Keratinocyte (primary cell): ENCODE measurements around the gene IGSF9. TPM values are rescaled to one million over a fixed set of nuclear protein-coding genes. Genes with fewer than 3 reads are reported as not detected.

Experiments
- DNase-seq: peaks from one replicate; pipeline ENCODE4 v3.0.0-alpha.2; 2011; ENCODE audit warnings: low read depth, missing footprints, low spot score
- FAIRE-seq: peaks from 2 replicates; lab custom pipeline; 2011; peaks lifted over from hg19 to GRCh38; lab: Jason Lieb, UNC
- H2AFZ ChIP-seq: 2 replicates; pipeline ENCODE4 v1.6.0; 2012; ENCODE audit warnings: low read length, control low read depth, inconsistent platforms; ENCODE audit not compliant: control insufficient read depth
- H3K27ac ChIP-seq: 2 replicates; pipeline ENCODE4 v1.5.1; 2011; ENCODE audit warnings: low read length; ENCODE audit not compliant: control insufficient read depth, insufficient read depth
- H3K27me3 ChIP-seq: 3 replicates; pipeline ENCODE4 v1.6.0; 2011; ENCODE audit warnings: low read length; ENCODE audit not compliant: control insufficient read depth, insufficient read depth; ENCODE audit errors: extremely low read depth
- H3K36me3 ChIP-seq, 2 experiments: 2 replicates in 1 of 2; 3 replicates in 1 of 2; pipeline ENCODE4 v1.5.1; 2011; ENCODE audit warnings: low read length in 2 of 2, mild to moderate bottlenecking in 1 of 2; ENCODE audit not compliant: control insufficient read depth in 2 of 2, insufficient read depth in 2 of 2; ENCODE audit errors: extremely low read depth in 1 of 2
- H3K4me1 ChIP-seq: 3 replicates; pipeline ENCODE4 v1.5.1; 2011; ENCODE audit warnings: low read length; ENCODE audit not compliant: control insufficient read depth, insufficient read depth; ENCODE audit errors: extremely low read depth
- H3K4me2 ChIP-seq: 3 replicates; pipeline ENCODE4 v1.6.0; 2011; ENCODE audit warnings: low read depth, low read length; ENCODE audit not compliant: control insufficient read depth, insufficient read depth; ENCODE audit errors: extremely low read depth
- H3K4me3 ChIP-seq, 3 experiments: fragments of 200-600 bp in 1 of 3; sonication (generic) in 1 of 3; 2 replicates in 2 of 3; 3 replicates in 1 of 3; pipeline ENCODE4 v1.5.1; 2011 to 2016; ENCODE audit warnings: low read length in 3 of 3, mild to moderate bottlenecking in 3 of 3, control low read depth in 2 of 3, inconsistent platforms in 1 of 3, low read depth in 1 of 3, mixed read lengths in 1 of 3, mixed run types in 1 of 3, moderate library complexity in 1 of 3; ENCODE audit not compliant: control insufficient read depth in 2 of 3, insufficient read depth in 2 of 3; ENCODE audit errors: extremely low read depth in 1 of 3
- H3K79me2 ChIP-seq: 2 replicates; pipeline ENCODE4 v1.6.0; 2012; ENCODE audit warnings: low read length; ENCODE audit not compliant: control insufficient read depth, insufficient read depth
- H3K9ac ChIP-seq: 3 replicates; pipeline ENCODE4 v1.6.0; 2011; ENCODE audit warnings: low read length; ENCODE audit not compliant: control insufficient read depth, insufficient read depth; ENCODE audit errors: extremely low read depth
- H3K9me1 ChIP-seq: 3 replicates; pipeline ENCODE4 v1.6.0; 2011; ENCODE audit warnings: low read length; ENCODE audit not compliant: control insufficient read depth, insufficient read depth; ENCODE audit errors: extremely low read depth
- H3K9me3 ChIP-seq: 2 replicates; pipeline ENCODE4 v1.5.1; 2012; ENCODE audit warnings: low read depth, low read length; ENCODE audit not compliant: control insufficient read depth
- H4K20me1 ChIP-seq: 3 replicates; pipeline ENCODE4 v1.6.0; 2011; ENCODE audit warnings: low read length; ENCODE audit not compliant: control insufficient read depth, insufficient read depth; ENCODE audit errors: extremely low read depth
- EZH2 ChIP-seq: IDR thresholded peaks from one replicate; pipeline ENCODE4 v1.6.1; 2012; ENCODE audit warnings: inconsistent platforms, mild to moderate bottlenecking, low read length, moderate library complexity
- dilution Hi-C: fragments of 300-500 bp; cut with MboI; formaldehyde crosslinking; loops from one replicate; pipeline ENCODE4 v1.7.0; 2020; ENCODE audit warnings: low sequenced_read_pairs; ENCODE audit not compliant: extremely low pct_ligation_motif_present
- polyA plus RNA-seq, 5 experiments: library from polyadenylated mRNA; depleted of rRNA in 3 of 5; stranded (reverse) in 3 of 5; stranded (forward) in 1 of 5; unstranded in 1 of 5; fragments of >200 nt; gene quantifications; 1 replicate in 1 of 5; 2 replicates in 3 of 5; 3 replicates in 1 of 5; pipeline versions ENCODE4 v1.2.1 to v1.2.3, GENCODE V29; 2011 to 2012; ENCODE audit warnings: missing spikeins in 2 of 5, low read depth in 1 of 5, low replicate concordance in 1 of 5
- TF ChIP-seq, protein P1 (sequence below), 3 experiments: IDR thresholded peaks in 1 of 3; conservative IDR thresholded peaks in 1 of 3; optimal IDR thresholded peaks in 1 of 3; 2 replicates in 2 of 3; 3 replicates in 1 of 3; pipeline versions ENCODE3 to v1.5.1; 2011; ENCODE audit warnings: low read length in 3 of 3, mild to moderate bottlenecking in 3 of 3, moderate library complexity in 2 of 3, control low read depth in 1 of 3, inconsistent platforms in 1 of 3; ENCODE audit not compliant: insufficient read depth in 2 of 3; ENCODE audit errors: extremely low read depth in 1 of 3

Gene IGSF9
- polyA plus RNA-seq, 1 donor (not counting 4 experiments of a cell fraction or from before 2014, with no cell fraction given): 4.2 TPM

DNA sequence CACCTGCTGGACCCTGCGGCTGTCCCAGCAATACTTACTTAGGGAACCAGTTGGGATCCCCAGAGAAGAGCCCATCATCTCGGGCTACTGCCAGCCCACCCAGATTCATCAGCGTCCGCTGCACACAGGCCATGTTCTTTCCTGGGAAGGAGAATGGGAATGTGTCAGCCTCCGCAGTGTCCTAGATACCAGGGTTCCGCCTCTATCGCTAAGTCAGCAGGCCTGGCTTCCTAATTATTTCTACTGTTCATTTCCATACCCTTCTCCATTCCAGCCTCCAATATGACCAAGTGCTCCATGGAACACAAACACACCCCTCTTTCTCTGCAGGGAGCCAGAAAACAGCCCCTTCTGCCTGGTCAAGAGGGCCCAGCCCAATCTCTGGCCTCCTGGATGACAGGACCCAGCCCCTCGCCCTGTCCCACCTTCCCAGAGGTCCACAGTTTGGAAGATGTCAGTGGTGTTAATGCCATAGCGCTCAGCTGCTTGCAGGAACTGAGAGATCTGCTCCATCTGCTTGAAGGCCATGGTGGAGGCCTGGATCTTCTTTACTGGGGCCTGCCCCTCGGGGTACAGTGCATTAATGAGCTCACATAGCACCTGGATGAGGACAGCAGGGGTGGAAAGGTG lies 26.1 kb downstream of the IGSF9 start:
- Histone ChIP-seq H2AFZ (no peak overlapping the region), H3K27ac (no peak overlapping the region)

DNA sequence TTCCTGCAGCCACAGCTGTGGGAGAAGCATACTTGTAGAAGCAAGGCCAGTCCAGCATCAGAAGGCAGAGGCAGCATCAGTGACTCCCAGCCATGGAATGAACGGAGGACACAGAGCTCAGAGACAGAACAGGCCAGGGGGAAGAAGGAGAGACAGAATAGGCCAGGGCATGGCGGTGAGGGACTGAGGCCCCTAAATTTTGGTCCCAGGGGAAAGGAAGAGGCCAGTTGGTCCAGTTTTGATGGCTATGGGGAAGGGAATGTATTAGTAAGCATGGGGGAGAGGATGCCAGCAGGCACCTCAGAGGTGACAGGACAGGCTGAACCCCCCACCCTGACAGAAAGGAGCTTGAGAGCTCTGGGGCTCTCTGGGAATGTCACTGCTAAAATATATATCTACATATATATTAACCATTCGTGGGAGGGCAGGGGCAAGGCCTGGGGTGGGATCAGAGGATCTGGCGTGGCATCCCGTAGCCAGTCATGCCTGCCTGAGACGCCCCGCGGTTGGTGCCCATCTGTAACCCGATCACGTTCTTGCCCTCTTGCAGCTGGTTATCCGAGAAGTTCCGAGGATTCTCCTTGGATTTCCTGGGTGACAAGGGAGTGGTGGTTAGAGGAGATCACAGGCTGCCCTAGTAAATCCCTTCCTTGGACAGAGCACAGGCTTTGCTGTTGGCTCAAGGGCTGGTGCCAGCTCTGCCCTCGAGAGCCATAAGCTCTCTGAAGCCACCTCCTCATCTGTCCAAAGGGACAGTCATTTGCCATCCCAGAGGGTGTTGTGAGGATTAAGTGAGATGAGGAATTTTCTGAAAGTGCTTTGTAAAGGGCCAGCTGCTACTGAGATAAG lies 26.8 kb downstream of the IGSF9 start:
- H3K4me3 ChIP-seq: no peak overlapping the region
- H3K4me1 ChIP-seq: peaks cover 85% of the 10 kb centered on the region
- H3K27ac ChIP-seq: no peak overlapping the region
- H3K9me3 ChIP-seq: no peaks in the 10 kb centered on the region
- peaks cover 35 to 38% of the 10 kb centered on the region in 2 experiments for H3K36me3 ChIP-seq
- TF ChIP-seq EZH2: no peak
- TF ChIP-seq, protein P1, sequence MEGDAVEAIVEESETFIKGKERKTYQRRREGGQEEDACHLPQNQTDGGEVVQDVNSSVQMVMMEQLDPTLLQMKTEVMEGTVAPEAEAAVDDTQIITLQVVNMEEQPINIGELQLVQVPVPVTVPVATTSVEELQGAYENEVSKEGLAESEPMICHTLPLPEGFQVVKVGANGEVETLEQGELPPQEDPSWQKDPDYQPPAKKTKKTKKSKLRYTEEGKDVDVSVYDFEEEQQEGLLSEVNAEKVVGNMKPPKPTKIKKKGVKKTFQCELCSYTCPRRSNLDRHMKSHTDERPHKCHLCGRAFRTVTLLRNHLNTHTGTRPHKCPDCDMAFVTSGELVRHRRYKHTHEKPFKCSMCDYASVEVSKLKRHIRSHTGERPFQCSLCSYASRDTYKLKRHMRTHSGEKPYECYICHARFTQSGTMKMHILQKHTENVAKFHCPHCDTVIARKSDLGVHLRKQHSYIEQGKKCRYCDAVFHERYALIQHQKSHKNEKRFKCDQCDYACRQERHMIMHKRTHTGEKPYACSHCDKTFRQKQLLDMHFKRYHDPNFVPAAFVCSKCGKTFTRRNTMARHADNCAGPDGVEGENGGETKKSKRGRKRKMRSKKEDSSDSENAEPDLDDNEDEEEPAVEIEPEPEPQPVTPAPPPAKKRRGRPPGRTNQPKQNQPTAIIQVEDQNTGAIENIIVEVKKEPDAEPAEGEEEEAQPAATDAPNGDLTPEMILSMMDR (optimal IDR thresholded peaks at IDR 0.05 in 1 of 3, IDR thresholded peaks at IDR 0.05 in 1 of 3, conservative IDR thresholded peaks at IDR 0.05 in 1 of 3; ENCODE audit: extremely low read depth in 1 of 3, insufficient read depth in 2 of 3, low read length in 3 of 3): no peak
- peaks cover 28% of the 10 kb centered on the region for H4K20me1 ChIP-seq
- FAIRE-seq (no peak), DNase-seq (no peak)
- no peak overlapping the region for H2AFZ ChIP-seq
- dilution Hi-C loops: no loop called here
- peaks cover 45% of the 10 kb centered on the region for H3K79me2 ChIP-seq
- H3K27me3 ChIP-seq: no peaks in the 10 kb centered on the region
- H3K9ac ChIP-seq: peak overlapping the region; percentile 23
- peaks cover 11% of the 10 kb centered on the region for H3K9me1 ChIP-seq
- no peak overlapping the region for H3K4me2 ChIP-seq

More for the DNA sequence above, 26.1 kb downstream of the IGSF9 start:
- H3K27me3 ChIP-seq: no peaks in the 10 kb centered on the region
- DNase-seq (no peak), FAIRE-seq (no peak)
- no peak overlapping the region for H3K9ac ChIP-seq
- peaks cover 35 to 38% of the 10 kb centered on the region in 2 experiments for H3K36me3 ChIP-seq
- H3K4me3 ChIP-seq: no peak overlapping the region
- peaks cover 78% of the 10 kb centered on the region for H3K4me1 ChIP-seq
- H3K4me2 ChIP-seq: no peak overlapping the region
- peaks cover 11% of the 10 kb centered on the region for H3K9me1 ChIP-seq
- no peaks in the 10 kb centered on the region for H3K9me3 ChIP-seq
- peaks cover 28% of the 10 kb centered on the region for H4K20me1 ChIP-seq
- dilution Hi-C loops: no loop called here
- TF ChIP-seq, protein P1 (optimal IDR thresholded peaks at IDR 0.05 in 1 of 3, IDR thresholded peaks at IDR 0.05 in 1 of 3, conservative IDR thresholded peaks at IDR 0.05 in 1 of 3; ENCODE audit: extremely low read depth in 1 of 3, insufficient read depth in 2 of 3, low read length in 3 of 3): no peak
- no peak for TF ChIP-seq EZH2
- peaks cover 53% of the 10 kb centered on the region for H3K79me2 ChIP-seq
